ENCODE results near the gene HSDL1. TPM values are rescaled to one million over a fixed set of nuclear protein-coding genes. Genes with fewer than 3 reads are reported as not detected.

The HSDL1 gene
- total and polyA plus RNA-seq, 10 of the 15 experiments (the other 5 are each of a cell fraction or from before 2014, with no cell fraction given), result 2.0 to 13.4 (median 5.6) TPM

DNA sequence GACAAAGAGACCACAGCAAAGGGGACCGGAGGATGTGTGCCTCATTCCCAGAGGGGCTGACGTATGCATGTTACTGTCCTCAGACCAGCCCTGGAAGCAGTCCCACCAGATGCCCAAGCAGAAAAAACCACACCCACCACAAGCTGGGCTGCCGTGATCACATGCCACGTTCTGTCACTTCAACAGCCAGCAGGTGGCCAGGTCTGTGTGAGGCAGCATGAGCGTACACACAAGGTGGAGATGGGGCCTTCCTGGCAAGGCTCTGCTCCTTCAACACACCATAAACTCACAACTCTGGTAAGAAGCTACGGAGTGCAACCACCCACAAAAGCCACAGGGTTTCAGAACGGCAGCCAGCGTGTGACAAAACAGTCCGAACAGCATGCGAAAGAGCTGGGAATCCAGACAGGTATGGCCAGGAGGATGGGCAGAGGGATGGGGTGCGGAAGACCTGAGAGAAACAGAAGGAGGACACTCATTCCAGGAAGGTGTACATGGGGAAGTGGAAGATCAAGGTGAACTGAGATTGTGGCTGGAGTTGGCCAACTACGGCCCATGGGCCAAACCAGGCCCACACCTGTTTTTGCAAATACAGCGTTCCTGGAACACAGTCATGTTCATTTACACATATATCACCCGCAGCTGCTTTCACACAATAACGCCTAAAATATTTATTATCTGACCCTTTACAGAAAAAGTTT lies 56.1 kb downstream of the HSDL1 start:
- ChIA-PET RAD21 (ENCODE audit: unreplicated experiment) (interaction anchor here (0.8 to 7.3 kb wide), 5 partner anchors 28 to 98 kb away, joined by 3 to 49 read pairs (median 5); partner anchors contain the start of genes MBTPS1 and TAF1C), CTCF (interaction anchor here (0.6 to 7.9 kb wide), 13 partner anchors 11 to 100 kb away, joined by 3 to 102 read pairs (median 4); partner anchors contain the start of genes ADAD2, MBTPS1 and TAF1C), SMC1A (ENCODE audit: uncharacterized antibody, unreplicated experiment) (interaction anchor here (1.0 to 7.1 kb wide), 7 partner anchors 9 to 99 kb away, joined by 3 to 61 read pairs (median 4); partner anchors contain the start of gene TAF1C), POLR2A (interaction anchor here (0.7 kb wide), 1 partner anchor 28 kb away, joined by 3 read pairs; the partner anchor contains the start of gene MBTPS1)
- WGBS (ENCODE audit: insufficient coverage, insufficient replicate concordance, low lambda C conversion rate, missing lambda C conversion rate), result 11% methylated on average over 15 of the region's 15 CpGs
- ATAC-seq, result peak; percentile 91
- Histone ChIP-seq H2AFZ (ENCODE audit: control insufficient read depth, low read depth, low read length) (no peak overlapping the region), H3K36me3 (ENCODE audit: control insufficient read depth in 2 of 2, insufficient read depth in 2 of 2, low read length in 1 of 2) (peaks cover 22 to 43% of the 10 kb centered on the region in 2 experiments), H3K27ac (ENCODE audit: control insufficient read depth, insufficient read depth) (no peak overlapping the region; the same call in none of the 2 replicates), H3K9ac (ENCODE audit: control insufficient read depth, insufficient read depth, low read length) (no peak overlapping the region), H3K9me3 (replicated peaks; ENCODE audit: control insufficient read depth, insufficient read depth, low read length) (no peaks in the 10 kb centered on the region), H3K4me3 (no peak overlapping the region), H3K79me2 (ENCODE audit: control insufficient read depth, insufficient read depth, low read length) (no peaks in the 10 kb centered on the region), H3K4me2 (ENCODE audit: control insufficient read depth, insufficient read depth) (peak overlapping the region; percentile 31), H3K27me3 (replicated peaks in 1 of 2; ENCODE audit: control insufficient read depth in 2 of 2, insufficient read depth in 2 of 2, low read length in 1 of 2) (no peaks in the 10 kb centered on the region), H4K20me1 (ENCODE audit: control insufficient read depth, insufficient read depth) (peaks cover 10% of the 10 kb centered on the region), H3K4me1 (ENCODE audit: control insufficient read depth, insufficient read depth, low read length) (peaks cover 49% of the 10 kb centered on the region)
- no TSS peak for BruUV-seq (replicated peaks)
- peak; percentile 67 for DNase-seq (ENCODE audit: low read depth, low spot score)
- in situ Hi-C loops (cut with MboI) (loop anchor here (5.0 kb wide), 2 partner anchors 53 to 98 kb away; partner anchors contain the start of gene TAF1C), intact Hi-C loops (cut with micrococcal nuclease; ENCODE audit: unreplicated experiment) (loop anchor here (1.0 to 5.0 kb wide), 3 partner anchors 86 to 218 kb away; partner anchors contain the start of gene TAF1C)
- peak; percentile 96 for FAIRE-seq
- 0 out of 4 replicates have a peak, but pooled peaks of 1 of the 2 experiments have one; percentile 30 for TF ChIP-seq EP300 (IDR thresholded peaks at IDR 0.05; ENCODE audit: borderline replicate concordance in 1 of 2, control insufficient read depth in 1 of 2, low read depth in 2 of 2, low read length in 2 of 2)
- TF ChIP-seq PKNOX1 (IDR thresholded peaks at IDR 0.05), result 0 out of 2 replicates have a peak, but pooled peaks have one; percentile 12
- TF ChIP-seq POLR2AphosphoS2 (IDR thresholded peaks at IDR 0.05; ENCODE audit: low read depth, low read length), result no peak
- TF ChIP-seq RCOR1 (conservative IDR thresholded peaks at IDR 0.05; ENCODE audit: low read depth, low read length), result no peak
- TF ChIP-seq NFXL1 (IDR thresholded peaks at IDR 0.05; ENCODE audit: borderline replicate concordance), result no peak
- TF ChIP-seq MTA3 (IDR thresholded peaks at IDR 0.05; ENCODE audit: borderline replicate concordance, low read length), result no peak
- 0 out of 2 replicates have a peak, but pooled peaks have one; percentile 40 for TF ChIP-seq DPF2 (IDR thresholded peaks at IDR 0.05)
- TF ChIP-seq, protein P1, sequence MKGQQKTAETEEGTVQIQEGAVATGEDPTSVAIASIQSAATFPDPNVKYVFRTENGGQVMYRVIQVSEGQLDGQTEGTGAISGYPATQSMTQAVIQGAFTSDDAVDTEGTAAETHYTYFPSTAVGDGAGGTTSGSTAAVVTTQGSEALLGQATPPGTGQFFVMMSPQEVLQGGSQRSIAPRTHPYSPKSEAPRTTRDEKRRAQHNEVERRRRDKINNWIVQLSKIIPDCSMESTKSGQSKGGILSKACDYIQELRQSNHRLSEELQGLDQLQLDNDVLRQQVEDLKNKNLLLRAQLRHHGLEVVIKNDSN (IDR thresholded peaks at IDR 0.05; ENCODE audit: borderline replicate concordance, extremely low read length, insufficient read depth, low read depth, low read length), result peak; percentile 70
- no peak for TF ChIP-seq JUNB (IDR thresholded peaks at IDR 0.05)
- TF ChIP-seq FOXK2 (IDR thresholded peaks at IDR 0.05), result no peak
- TF ChIP-seq, protein P2, sequence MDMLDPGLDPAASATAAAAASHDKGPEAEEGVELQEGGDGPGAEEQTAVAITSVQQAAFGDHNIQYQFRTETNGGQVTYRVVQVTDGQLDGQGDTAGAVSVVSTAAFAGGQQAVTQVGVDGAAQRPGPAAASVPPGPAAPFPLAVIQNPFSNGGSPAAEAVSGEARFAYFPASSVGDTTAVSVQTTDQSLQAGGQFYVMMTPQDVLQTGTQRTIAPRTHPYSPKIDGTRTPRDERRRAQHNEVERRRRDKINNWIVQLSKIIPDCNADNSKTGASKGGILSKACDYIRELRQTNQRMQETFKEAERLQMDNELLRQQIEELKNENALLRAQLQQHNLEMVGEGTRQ (IDR thresholded peaks at IDR 0.05; ENCODE audit: borderline replicate concordance, low read depth, low read length), result no peak
- no peak for TF ChIP-seq E4F1 (IDR thresholded peaks at IDR 0.05; ENCODE audit: borderline replicate concordance, partially characterized antibody)
- TF ChIP-seq MYB (IDR thresholded peaks at IDR 0.05; ENCODE audit: borderline replicate concordance, low read depth, low read length), result no peak
- peak; percentile 63 for TF ChIP-seq IRF4 (IDR thresholded peaks at IDR 0.05; ENCODE audit: low read depth, low read length)
- no peak for TF ChIP-seq ATF2 (IDR thresholded peaks at IDR 0.05; ENCODE audit: low read length)
